GM18520 (cell line): ENCODE measurements around the gene ADH4.
"Not testable (repeated sequence)": the region's sequence is repeated elsewhere in the genome, so short reads cannot be mapped to it uniquely, and the experiment has no call there.

Source experiments
- ATAC-seq: cut with Tn5 transposase; IDR thresholded peaks from one replicate; pipeline ENCODE4 v1.9.1; 2021; ENCODE audit not compliant: unreplicated experiment

The ADH4 gene

DNA sequence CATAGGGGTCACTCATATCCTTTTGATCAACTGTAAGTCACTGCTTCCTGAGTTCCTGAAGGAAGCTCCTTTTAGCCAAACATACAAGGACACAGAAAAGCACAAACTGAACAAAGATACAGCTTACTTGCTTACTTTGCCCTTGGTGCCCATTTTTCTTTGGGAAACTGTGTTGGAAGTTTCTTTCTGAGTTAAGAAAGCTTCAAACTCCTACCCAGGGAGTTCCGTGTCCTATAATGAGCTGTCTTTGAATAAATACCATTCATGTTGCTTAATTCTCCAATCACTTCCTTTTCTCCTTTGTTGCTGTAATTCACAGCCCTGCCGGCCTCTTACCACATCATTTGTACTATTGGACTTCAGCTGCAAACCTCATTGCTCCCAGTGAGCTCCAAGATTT, at the start of gene ADH4:
Gene ADH4, minus strand, starts transcription at position 228 of the 400 bp plus-strand sequence. Its CDS starts 75 bp downstream, at position 153.
- ATAC-seq = no peak

DNA sequence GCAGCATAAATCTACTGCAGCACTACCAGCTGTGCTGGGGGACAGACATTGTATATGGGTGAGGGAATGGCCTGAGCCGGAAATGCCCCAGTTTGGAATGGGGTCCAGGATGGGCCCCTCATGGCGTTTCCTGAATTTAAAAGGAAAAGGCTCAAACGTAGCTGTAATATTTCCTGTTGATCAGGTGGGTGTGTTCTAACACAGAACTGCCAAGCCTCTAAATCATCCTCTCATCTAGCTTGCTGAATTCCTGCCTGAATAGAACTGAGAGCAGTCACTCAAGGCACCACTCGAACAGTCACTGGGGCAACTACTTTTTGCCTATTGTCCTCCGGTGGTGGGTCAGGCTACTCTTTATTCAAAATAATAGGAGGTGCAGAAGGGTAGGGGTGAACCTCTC, 46.2 kb upstream of the ADH4 start:
- no peak for ATAC-seq

DNA sequence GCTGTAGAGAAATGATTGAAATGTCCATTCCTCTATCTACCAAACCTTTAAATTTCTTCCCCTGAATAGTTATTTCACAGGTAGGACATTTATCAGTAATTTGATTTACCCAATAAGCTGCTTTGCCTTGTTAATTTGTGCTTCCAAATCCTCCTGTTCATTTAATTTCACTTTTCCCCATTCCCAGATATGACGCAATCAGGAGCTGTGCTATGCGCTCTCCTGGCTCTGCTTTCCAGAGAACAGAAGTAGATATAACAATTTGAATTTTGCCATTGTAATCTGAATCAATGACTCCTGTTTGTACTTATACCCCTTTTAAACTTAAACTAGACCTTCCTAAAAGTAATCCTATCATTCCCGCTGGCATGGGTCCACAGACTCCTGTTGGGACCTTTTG, 45.8 kb upstream of the ADH4 start:
- not testable (repeated sequence) for ATAC-seq

DNA sequence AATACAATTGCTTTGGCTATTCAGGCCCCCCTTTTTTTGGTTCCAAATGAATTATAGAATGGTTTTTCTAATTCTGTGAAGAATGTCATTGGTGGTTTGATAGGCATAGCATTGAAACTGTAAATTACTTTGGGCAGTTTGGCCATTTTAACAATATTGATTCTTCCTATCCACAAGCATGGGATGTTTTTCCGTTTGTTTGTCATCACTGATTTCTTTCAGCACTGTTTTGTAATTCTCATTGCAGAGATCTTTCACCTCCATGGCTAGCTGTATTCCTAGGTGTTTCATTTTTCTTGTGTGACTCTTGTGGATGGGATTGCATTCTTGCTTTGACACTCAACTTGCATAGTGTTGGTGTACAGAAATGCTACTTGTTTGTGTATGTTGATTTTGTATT, 41.9 kb upstream of the ADH4 start:
- no peak for ATAC-seq

DNA sequence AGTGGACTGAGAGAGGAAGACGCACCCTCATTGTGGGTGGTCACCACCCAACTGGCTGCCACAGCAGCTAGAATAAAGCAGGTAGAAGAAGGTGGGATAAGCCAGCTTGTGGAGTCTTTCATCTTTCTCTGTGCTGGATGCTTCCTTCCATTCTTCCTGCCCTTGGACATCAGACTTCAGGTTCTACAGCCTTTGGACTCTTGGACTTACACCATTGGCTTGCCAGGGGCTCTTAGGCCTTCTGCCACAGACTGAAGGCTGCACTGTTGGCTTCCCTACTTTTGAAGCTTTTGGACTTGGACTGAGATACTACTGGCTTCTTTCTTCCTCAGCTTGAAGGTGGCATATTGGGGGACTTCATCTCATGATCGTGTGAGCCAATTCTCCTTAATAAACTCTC, 41.5 kb upstream of the ADH4 start:
- no peak for ATAC-seq

DNA sequence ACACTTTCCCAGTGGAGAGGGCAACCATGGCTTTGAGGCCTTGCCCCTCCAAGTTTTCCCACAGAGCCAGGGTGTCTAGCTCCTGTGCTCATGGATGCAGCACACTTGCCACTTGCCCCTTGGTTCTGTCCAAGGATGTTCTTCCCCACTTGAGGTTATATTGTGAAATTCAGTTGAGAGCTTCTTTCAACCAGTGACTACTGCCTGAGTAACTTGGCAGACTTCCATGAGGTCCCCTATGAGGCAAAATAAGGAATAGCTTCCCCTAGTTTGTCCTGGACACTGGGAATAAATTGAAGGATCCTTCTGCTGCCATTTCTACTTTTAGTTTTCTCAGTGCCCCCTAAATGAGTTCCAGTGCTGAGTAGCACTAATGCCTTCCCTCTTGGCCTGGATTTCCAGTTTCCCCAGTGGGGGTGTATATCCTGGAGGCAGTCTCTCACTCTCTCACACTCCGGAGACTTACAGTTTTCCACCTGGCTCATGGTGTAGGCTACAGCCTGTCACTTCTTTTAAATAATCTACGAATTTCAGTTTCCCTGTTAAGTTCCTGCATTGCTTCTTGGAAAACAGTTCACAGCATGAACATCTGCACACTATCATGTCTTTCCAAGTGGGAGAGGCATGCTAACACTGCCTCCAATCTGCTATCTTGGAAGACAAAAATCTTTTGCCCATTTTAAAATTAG, 36.4 kb upstream of the ADH4 start:
- no peak for ATAC-seq

DNA sequence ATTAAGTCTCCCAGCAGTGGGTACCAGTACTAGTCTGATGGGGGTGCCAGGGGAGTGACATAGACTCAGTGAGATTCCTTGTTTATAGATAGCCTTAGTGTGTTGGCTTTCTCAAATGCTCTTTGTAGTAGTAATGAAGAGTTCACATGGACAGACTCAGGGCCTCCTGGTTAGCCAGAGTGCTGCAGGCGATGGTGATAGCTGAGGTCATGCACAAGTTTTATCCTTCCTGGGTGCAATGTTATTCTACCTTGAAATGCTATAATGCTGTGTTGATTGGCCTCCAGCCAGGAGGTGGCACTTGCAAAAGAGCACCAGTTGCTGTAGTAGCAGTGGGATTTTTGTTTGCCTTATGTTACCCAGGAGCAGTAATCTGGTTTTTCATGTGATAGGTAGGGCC, 35.5 kb upstream of the ADH4 start:
- no peak for ATAC-seq

DNA sequence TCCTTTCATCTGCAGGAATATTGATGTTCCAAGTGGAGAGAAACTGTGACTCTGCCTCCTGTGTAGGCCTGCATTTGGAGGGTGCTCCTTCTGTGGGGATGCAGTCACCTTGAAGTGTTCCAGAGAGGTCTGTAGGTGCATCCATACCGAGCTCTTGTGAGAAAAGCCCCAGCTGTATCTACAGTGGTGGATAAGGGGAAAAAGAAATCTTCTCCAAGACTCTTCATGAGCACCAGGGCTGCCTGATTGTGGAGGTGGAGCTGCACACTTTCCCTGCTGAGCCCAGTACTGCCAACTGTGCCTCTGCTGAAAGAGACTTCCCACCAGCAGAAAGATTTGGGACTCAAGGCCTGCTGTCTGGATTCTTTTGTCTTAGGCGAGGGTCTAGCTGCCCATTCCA, 35.1 kb upstream of the ADH4 start:
- no peak for ATAC-seq

DNA sequence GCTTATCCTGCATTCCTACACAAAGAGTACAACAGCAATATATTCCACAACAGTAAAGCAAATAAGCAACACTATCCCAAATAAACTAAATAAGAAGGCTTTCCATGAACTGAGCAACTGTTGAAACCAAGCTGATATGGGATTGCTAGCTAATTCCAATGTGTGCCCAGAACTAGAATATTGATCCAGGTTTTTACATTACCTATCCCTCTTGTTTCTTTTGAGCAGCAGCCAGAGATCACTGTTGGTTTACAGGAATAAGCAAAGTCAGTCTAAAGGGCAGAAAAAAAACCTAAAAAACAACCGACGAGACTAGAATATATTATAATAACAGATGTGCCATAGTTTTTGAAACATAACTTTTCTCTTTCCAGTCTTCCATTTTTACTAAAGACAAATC, 22.4 kb upstream of the ADH4 start:
- no peak for ATAC-seq

DNA sequence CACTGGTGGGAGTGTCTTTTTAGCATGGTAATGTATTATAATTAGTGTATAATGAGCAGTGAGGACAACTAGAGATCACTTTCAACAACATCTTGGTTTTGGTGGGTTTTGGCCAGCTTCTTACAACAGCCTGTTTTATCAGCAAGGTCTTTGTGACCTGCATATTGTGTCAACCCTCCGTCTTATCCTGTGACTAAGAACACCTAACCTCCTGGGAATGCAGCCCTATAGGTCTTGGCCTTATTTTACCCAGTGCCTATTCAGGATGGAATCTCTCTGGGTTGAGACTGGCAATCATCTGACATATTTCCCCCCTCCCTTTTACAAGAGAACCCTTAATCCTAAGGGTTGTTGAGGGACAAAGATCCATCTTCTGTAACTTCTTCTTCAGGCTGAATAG, 21.9 kb upstream of the ADH4 start:
- no peak for ATAC-seq

DNA sequence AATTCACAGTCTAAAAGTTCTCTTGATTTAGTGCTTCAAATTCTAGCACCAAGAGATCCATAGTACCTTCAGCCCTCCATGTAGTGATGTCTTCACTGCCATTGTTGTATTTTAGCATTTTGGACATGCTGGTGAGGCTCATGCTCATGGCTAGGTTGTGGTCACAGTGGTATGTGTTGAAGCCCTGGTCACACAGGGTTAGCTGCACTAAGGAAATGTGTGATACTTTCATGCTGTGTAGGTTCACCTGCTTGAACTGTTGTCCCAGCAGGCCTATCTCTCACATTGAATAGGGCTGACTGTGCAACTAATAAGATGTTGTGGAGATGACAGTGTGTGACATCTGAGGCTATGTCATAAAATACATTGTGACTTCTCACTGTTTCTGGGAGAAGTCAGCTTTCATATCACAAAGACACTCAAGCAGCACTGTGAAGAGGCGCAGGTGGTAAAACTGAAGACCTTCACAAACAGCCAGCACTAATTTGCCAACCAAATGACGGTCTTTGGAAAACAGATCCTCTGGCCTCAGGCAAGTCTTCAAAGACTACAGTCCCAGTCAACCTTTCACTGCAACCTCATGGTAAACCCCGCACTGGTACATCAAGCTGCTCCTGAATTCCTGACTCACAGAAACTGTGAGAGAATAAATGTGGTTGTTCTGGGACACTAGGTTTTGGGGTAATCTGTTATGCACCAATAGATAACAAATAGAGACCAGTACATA, 17.4 kb upstream of the ADH4 start:
- no peak for ATAC-seq

DNA sequence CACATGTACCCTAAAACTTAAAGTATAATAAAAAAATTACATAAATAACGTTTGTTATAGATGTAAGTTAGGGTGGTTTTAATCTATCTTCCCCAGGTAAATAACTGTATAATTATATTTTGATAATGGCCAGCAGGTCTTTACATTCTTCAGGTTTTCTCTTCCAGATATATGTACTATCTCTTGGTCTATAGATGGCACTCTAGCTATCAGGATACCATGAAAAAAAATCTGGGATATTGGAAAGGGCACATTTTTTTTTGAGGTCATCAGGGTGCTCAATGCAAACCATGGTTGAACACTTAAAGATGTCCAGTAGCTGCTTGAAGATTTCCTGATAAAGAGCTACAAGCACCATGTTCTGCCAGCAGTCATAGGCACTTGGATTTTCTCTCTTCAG, 15.6 kb upstream of the ADH4 start:
- no peak for ATAC-seq

DNA sequence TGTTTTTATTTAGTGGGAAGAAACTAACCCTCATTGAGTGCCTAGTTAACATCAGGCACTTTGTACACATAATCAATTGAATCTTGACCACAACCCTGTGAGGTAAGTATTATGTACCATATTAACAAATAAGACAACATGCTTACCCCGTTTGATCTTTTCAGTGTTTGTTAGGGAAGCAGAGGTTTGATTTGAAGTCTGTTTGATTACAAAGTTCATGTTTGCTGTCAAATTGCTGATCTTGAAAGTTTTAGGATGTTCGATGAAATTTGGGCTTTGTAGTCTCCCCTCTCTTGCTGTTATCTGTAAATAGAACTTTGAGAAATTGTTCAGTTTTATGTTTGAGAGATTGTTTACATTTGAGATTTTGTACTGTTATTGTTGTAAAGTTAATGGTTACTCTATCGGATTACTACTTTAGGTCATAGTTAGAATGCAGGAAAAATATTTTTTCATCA, 13.4 kb upstream of the ADH4 start:
- no peak for ATAC-seq

DNA sequence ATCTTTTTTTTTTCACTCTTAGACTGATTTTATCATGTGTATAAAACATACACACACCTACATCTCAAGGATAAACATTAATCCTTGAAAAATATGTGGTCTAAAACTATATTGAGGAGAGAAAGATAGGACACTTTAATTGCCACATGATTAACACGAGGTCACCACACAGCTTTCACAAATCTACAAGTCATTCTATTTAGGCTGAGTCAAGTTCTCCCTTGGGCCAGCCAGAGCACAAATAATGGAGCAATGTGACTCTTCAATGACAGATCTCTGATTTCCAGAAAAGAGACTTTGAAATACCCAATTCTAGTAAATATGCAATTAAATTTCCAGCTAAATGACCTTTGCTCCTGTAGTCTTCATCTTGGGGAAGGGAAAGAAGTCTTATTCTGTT, 12.9 kb upstream of the ADH4 start:
- no peak for ATAC-seq

DNA sequence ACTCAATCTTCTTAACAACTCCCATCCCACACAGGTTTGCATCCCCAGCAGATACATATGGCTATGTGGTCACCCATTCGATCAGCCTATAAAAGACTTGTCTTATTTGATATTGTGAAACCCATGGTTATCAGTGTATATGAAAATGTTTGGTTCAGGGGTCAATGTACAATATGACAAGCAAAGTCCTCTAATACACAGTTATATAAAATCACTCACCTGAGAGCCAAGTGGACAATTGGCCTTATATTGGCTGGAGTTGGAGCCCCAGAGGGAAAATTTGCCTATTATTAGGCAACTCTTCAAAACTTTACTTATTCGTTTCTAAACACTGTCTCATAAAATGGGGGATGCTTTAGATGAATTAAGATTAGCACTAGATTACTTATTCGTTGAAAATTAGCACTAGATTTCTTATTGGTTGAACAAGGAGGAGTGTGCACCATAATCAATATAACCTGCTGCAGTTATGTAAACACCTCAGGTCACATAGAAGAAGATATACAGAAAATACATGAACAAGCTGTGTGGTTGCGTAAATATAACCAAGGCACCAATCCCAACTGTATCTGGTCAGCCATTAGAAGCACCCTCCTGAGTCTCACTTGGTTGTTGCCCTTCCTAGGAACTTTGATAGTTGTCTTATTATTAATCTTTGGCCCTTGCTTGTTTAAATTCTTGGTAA, 10.7 kb upstream of the ADH4 start:
- ATAC-seq = no peak

DNA sequence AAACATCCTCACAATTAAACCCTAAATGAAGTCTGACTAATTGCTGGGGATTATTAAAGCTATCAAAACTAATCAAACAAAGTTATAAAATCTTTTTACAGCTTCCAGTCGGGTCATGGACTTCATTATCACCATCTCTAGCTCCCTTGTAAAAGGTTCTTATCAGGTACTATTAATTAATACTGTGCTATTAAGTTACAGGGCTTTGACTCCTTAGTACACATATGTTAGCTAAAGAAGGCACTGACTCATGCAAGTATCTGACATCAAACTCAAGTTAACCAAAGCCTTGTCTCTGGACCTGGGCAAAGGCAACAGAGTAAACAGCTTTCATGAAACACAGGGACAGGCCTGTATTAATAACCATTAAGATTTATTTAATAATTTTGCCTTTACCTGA, 7.9 kb upstream of the ADH4 start:
- ATAC-seq = no peak

DNA sequence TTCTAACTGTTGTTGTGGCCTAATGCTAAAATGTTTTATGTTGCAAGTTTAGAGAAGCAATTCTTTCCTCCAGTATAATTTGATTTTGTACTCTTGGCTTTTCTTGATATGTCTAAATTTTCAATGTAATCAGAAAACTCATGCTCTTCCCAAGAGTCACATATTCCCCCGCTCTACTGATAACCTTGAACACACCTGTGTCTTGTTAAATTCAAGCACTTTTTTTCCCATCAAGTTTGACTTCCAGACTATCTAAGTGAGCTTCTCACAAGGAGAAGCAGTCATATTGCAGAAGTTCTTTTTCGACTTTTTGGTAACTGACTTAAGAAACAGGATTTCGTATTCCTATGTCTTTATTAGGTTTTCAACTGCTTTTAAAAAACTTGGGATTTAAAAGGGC, 7.4 kb upstream of the ADH4 start:
- ATAC-seq = no peak

DNA sequence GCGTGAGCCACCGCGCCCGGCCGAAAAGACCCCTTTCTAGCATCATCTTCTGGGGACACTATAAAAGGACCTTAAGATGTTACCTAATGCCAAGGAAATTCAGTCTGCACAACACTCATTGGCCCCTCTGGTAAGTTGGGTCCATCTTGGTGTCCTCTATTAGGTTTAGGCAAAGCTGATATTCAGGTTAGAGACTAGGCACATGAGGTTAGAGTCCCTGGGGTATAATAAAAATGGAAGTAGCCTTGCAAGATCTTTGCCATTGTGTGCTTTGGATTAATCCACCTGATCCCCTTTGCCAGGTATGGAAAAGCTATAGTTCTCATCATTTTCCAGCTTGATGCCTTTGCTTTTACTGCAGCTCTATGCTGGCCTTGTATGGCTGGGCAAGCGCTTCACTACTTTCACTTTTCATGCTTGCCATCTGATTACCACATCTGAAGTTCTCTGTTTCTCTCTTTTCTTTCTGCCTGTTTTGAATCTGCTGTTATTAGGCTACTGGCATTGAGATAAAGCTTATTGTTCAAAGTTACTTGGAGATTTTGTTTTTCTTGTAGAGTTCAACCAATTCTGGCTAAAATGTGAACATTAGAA, 5.4 kb upstream of the ADH4 start:
- no peak for ATAC-seq

DNA sequence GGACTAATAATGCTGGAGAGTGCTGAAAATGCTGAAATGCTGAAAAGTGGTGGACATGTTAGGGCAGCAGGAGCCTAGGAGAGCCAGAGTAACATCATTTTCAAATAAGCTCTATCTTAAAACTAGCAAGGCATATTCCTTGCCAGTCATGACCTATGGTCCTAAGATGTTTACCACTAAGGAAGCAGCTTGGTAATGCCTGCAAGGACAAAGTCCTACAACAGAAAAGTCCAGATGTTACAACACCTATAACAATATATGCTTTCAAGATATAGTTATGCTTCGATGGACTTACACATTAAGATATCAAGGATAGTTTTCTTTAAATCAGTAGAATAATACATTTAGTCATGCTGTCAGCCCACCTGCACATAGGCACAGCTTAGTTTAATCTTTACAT, 4.5 kb upstream of the ADH4 start:
- ATAC-seq = no peak

DNA sequence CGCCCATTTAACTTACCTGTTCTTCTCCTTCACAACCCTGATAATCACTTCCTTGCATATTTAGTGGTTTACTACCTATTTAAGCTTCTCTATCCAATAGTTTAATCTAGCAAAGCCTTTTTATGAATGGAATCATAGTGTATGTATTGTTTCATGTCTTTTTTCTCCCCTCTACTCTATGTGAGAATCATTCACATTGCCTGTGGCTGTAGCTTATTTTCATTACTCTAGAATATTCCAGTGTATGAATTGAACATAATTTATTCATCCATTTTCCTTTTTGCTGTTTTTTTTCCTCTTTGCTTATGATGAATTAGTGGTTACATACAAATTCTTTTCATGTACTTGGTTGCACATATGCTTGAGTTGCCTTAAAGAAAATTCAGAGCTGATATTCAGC, 490 bp upstream of the ADH4 start:
- ATAC-seq = no peak

DNA sequence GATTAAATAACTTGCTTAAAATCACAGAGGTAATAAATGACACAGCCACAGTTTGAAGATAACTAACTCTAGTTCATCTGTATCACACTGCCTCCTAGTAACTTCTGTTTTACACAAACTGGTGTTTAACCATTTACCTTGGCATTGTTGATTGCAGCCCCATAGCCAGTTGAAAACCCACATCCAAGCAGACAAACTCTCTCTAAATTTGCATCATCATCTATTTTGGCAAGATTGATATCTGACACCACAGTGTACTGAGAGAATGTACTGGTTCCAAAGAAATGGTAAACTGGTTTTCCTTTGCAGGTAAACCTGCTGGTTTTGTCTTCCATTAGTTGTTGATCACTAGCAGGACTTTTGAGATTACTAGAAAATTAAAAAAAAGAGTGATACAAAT, 7.8 kb downstream of the ADH4 start:
- ATAC-seq = no peak
